PC-3 (cell line): ENCODE data around the gene C11orf97. TPM values are rescaled to one million over a fixed set of nuclear protein-coding genes. Genes with fewer than 3 reads are reported as not detected.

ENCODE experiments used
- ATAC-seq: fragments of 200-7000 bp; cut with Tn5 transposase; 2 replicates; pipeline ENCODE4 v1.9.1; 2020; ENCODE audit warnings: mild to moderate bottlenecking, moderate library complexity
- BruUV-seq: library from RNA; stranded (reverse); fragments of 400-500 nt; replicated peaks from 2 replicates; lab custom pipeline; 2021; lab: Mats Ljungman, UMichigan
- CTCF ChIA-PET: fragments of 300-600 bp; sonication (Branson Sonifier 250); formaldehyde crosslinking; loops from one replicate; lab custom pipeline; 2022; ENCODE audit warnings: antibody characterized with exemption; lab: Charles Lee
- POLR2A ChIA-PET: fragments of 300-600 bp; sonication (Branson Sonifier 250); formaldehyde crosslinking; loops from one replicate; lab custom pipeline; 2022; ENCODE audit warnings: antibody characterized with exemption; ENCODE audit not compliant: unreplicated experiment; lab: Charles Lee
- DNase-seq: peaks from one replicate; pipeline ENCODE4 v3.0.0-alpha.2; 2015
- H2AFZ ChIP-seq: fragments of 300-600 bp; sonication (generic); 2 replicates; pipeline ENCODE4 v1.6.0; 2016; ENCODE audit warnings: antibody characterized with exemption, low read length
- H3F3A ChIP-seq: fragments of 300-600 bp; sonication (generic); one replicate; pipeline ENCODE4 v1.6.0; 2017; ENCODE audit warnings: antibody characterized with exemption, low read length, control low read depth, mild to moderate bottlenecking; ENCODE audit not compliant: unreplicated experiment
- H3K27ac ChIP-seq: fragments of 300-600 bp; sonication (generic); 2 replicates; pipeline ENCODE4 v1.5.1; 2016; ENCODE audit warnings: mild to moderate bottlenecking, low read length
- H3K27me3 ChIP-seq: fragments of 300-600 bp; sonication (generic); 2 replicates; pipeline ENCODE4 v1.6.1; 2016; ENCODE audit warnings: low read length, mixed read lengths
- H3K36me3 ChIP-seq: fragments of 300-600 bp; sonication (generic); 2 replicates; pipeline ENCODE4 v1.6.1; 2016; ENCODE audit warnings: low read depth, mixed run types, low read length, mixed read lengths
- H3K4me1 ChIP-seq: fragments of 300-600 bp; sonication (generic); 2 replicates; pipeline ENCODE4 v1.5.1; 2016; ENCODE audit warnings: low read length; ENCODE audit not compliant: insufficient read depth
- H3K4me2 ChIP-seq: fragments of 300-600 bp; sonication (generic); 2 replicates; pipeline ENCODE4 v1.6.0; 2016; ENCODE audit warnings: low read length
- H3K4me3 ChIP-seq: fragments of 300-600 bp; sonication (generic); 2 replicates; pipeline ENCODE4 v1.5.1; 2016; ENCODE audit warnings: mild to moderate bottlenecking, low read length, mixed read lengths
- H3K79me2 ChIP-seq: fragments of 300-600 bp; sonication (generic); 2 replicates; pipeline ENCODE4 v1.6.1; 2017; ENCODE audit warnings: low read length, mixed read lengths
- H3K9ac ChIP-seq: fragments of 300-600 bp; sonication (generic); 2 replicates; pipeline ENCODE4 v1.6.0; 2016; ENCODE audit warnings: mild to moderate bottlenecking, low read length
- H3K9me2 ChIP-seq: fragments of 300-600 bp; sonication (generic); replicated peaks from 2 replicates; pipeline ENCODE4 v1.6.1; 2016; ENCODE audit warnings: mixed run types, low read length, mixed read lengths
- H3K9me3 ChIP-seq: fragments of 300-600 bp; sonication (generic); 2 replicates; pipeline ENCODE4 v1.6.1; 2016; ENCODE audit warnings: low read length, mixed read lengths
- H4K20me1 ChIP-seq: fragments of 300-600 bp; sonication (generic); 2 replicates; pipeline ENCODE4 v1.6.1; 2016; ENCODE audit warnings: low read length, mixed read lengths
- EZH2 ChIP-seq: fragments of 300-600 bp; sonication (generic); IDR thresholded peaks from one replicate; pipeline ENCODE4 v1.6.1; 2017; ENCODE audit warnings: antibody characterized with exemption, mild to moderate bottlenecking, low read length; ENCODE audit not compliant: unreplicated experiment
- EZH2phosphoT487 ChIP-seq: fragments of 300-600 bp; sonication (generic); IDR thresholded peaks from 2 replicates; pipeline ENCODE4 v1.6.1; 2018; ENCODE audit warnings: mild to moderate bottlenecking, antibody characterized with exemption, low read length, borderline replicate concordance
- intact Hi-C: fragments of 100-400 bp; cut with micrococcal nuclease; formaldehyde crosslinking; loops from 2 replicates; pipeline ENCODE4 v1.9.0; 2023
- total RNA-seq: library from RNA; depleted of rRNA; stranded (reverse); fragments of >200 nt; gene quantifications from 2 replicates; pipeline ENCODE4 v1.2.3, GENCODE V29; 2014
- TF ChIP-seq, protein P1 (sequence below): fragments of 300-600 bp; sonication (generic); conservative IDR thresholded peaks from 2 replicates; pipeline ENCODE4 v1.5.1; 2017; ENCODE audit warnings: antibody characterized with exemption, low read depth, mild to moderate bottlenecking, low read length

The C11orf97 gene
- total RNA-seq, 1 experiment from 2014 or later, result not detected

DNA sequence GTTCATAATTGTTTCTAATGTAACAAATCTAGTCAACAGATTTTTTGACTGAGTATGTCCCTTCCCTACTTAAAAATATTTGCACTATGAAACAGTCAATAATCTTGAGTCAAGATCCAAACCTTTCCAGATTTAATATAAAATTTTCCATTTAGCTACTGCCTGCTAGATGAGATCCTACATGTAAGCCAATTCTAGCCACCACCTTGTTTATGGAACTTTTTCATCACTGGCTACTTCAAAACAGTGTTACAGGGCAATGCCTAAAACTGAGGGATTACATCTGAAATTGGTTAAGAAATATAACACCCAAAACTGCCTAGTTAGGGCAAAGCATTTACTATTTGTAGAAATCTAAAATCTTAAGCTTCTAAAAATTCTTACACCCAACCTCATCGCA, 20.9 kb downstream of the C11orf97 start:
- BruUV-seq, result no TSS peak
- POLR2A ChIA-PET, result interaction anchor here (0.6 kb wide), 1 partner anchor 12 kb away, joined by 3 read pairs; no protein-coding TSS in a partner anchor
- Histone ChIP-seq H2AFZ (no peak overlapping the region), H3K9me2 (no peaks in the 10 kb centered on the region), H3K27me3 (no peaks in the 10 kb centered on the region), H3F3A (no peaks in the 10 kb centered on the region), H3K4me3 (no peak overlapping the region), H4K20me1 (no peaks in the 10 kb centered on the region), H3K4me2 (no peak overlapping the region), H3K79me2 (no peaks in the 10 kb centered on the region), H3K27ac (no peak overlapping the region), H3K36me3 (no peaks in the 10 kb centered on the region), H3K9me3 (no peaks in the 10 kb centered on the region), H3K4me1 (peaks cover 21% of the 10 kb centered on the region), H3K9ac (no peak overlapping the region)
- DNase-seq, result no peak
- ATAC-seq, result no peak
- CTCF ChIA-PET, result no interaction called here
- intact Hi-C loops, result loop anchor here (10.0 kb wide), 2 partner anchors 232 to 352 kb away; partner anchors contain the start of gene AMOTL1
- TF ChIP-seq, protein P1, sequence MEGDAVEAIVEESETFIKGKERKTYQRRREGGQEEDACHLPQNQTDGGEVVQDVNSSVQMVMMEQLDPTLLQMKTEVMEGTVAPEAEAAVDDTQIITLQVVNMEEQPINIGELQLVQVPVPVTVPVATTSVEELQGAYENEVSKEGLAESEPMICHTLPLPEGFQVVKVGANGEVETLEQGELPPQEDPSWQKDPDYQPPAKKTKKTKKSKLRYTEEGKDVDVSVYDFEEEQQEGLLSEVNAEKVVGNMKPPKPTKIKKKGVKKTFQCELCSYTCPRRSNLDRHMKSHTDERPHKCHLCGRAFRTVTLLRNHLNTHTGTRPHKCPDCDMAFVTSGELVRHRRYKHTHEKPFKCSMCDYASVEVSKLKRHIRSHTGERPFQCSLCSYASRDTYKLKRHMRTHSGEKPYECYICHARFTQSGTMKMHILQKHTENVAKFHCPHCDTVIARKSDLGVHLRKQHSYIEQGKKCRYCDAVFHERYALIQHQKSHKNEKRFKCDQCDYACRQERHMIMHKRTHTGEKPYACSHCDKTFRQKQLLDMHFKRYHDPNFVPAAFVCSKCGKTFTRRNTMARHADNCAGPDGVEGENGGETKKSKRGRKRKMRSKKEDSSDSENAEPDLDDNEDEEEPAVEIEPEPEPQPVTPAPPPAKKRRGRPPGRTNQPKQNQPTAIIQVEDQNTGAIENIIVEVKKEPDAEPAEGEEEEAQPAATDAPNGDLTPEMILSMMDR, result no peak
- TF ChIP-seq EZH2 (no peak), EZH2phosphoT487 (no peak)

DNA sequence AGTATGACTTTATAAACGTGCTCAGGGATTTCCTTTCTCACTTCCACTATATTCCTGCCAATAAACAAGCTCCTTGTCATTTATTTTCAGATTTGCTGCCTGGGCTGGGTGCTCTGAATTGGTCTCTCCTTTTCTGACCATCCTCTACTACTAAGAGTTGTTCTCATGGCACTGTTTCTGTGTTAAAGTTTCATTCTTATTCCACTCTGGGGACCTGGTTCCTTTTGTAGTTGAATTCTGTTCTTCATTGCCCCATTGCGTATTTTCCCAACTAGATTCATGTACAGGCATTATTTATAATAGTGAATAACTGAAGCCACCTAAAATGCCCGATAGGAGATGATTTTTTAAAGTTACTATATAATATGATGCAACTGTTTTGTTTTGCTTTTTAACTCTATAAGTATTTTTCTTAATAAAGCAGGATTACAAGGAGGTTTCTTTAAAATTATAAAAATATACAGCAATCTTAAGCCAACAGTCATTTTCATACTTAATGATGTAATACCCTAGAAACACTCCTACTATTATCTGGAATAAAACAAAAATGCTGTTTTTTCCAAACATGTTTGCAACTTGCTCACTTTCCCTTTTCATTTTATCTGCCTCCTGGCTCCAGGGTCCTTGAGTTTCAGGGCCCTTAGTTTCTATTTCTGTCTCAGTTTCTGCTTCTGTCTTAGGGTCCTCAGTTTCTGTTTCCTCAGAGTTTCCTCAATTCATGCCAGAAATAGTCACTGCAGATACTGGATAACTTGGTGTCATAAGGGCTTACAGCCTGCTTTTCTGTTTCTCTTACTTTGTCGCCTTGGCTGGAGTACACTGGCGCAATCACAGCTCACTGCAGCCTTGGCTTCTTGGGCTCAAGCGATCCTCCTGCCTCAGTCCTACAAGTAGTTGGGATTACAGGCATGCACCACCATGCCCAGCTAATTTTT, 21.7 kb downstream of the C11orf97 start:
- Histone ChIP-seq H4K20me1 (no peaks in the 10 kb centered on the region), H3K4me1 (peaks cover 21% of the 10 kb centered on the region), H3K4me3 (no peak overlapping the region), H3K79me2 (no peaks in the 10 kb centered on the region), H3K9me3 (no peaks in the 10 kb centered on the region), H3K27ac (no peak overlapping the region), H3K36me3 (no peaks in the 10 kb centered on the region), H3K27me3 (no peaks in the 10 kb centered on the region), H3K9me2 (no peaks in the 10 kb centered on the region), H3K4me2 (no peak overlapping the region), H2AFZ (no peak overlapping the region), H3K9ac (no peak overlapping the region), H3F3A (no peaks in the 10 kb centered on the region)
- intact Hi-C loops, result loop anchor here (10.0 kb wide), 2 partner anchors 231 to 351 kb away; partner anchors contain the start of gene AMOTL1
- ChIA-PET POLR2A (no interaction called here), CTCF (no interaction called here)
- ATAC-seq, result no peak
- no peak for DNase-seq
- TF ChIP-seq EZH2 (no peak), EZH2phosphoT487 (no peak)
- TF ChIP-seq, protein P1, result no peak
- no TSS peak for BruUV-seq
